RWPE2 (cell line): Measurements from ENCODE around the gene DNAH3.
A peak's percentile ranks its signal among the peaks of the same experiment; 100 is the strongest.

Source experiments
- ATAC-seq: fragments of 200-7000 bp; cut with Tn5 transposase; 3 replicates; pipeline ENCODE4 v1.9.1; 2021; ENCODE audit warnings: low read depth
- DNase-seq: peaks from one replicate; pipeline ENCODE4 v3.0.0-alpha.2; 2020; ENCODE audit warnings: low spot score
- H3K27ac ChIP-seq: fragments of 450-650 bp; 2 replicates; pipeline ENCODE4 v1.5.1; 2017; ENCODE audit warnings: mild to moderate bottlenecking; ENCODE audit not compliant: poor library complexity, severe bottlenecking
- H3K27me3 ChIP-seq: fragments of 250-450 bp; sonication (Bioruptor Pico); 2 replicates; pipeline ENCODE4 v1.5.1; 2021; ENCODE audit warnings: mild to moderate bottlenecking, moderate library complexity; ENCODE audit not compliant: insufficient read depth, poor library complexity, severe bottlenecking
- H3K36me3 ChIP-seq: fragments of 250-450 bp; sonication (Bioruptor Pico); 2 replicates; pipeline ENCODE4 v1.5.1; 2020; ENCODE audit warnings: low read depth, mild to moderate bottlenecking, moderate library complexity
- H3K4me1 ChIP-seq: fragments of 250-450 bp; sonication (Bioruptor Pico); 2 replicates; pipeline ENCODE4 v1.5.1; 2021; ENCODE audit warnings: mild to moderate bottlenecking, moderate library complexity; ENCODE audit not compliant: insufficient read depth, poor library complexity, severe bottlenecking
- H3K4me3 ChIP-seq: fragments of 250-450 bp; sonication (Bioruptor Pico); 2 replicates; pipeline ENCODE4 v1.5.1; 2021; ENCODE audit warnings: mild to moderate bottlenecking, moderate library complexity; ENCODE audit not compliant: severe bottlenecking
- H3K9me3 ChIP-seq: fragments of 250-450 bp; sonication (Bioruptor Pico); 2 replicates; pipeline ENCODE4 v1.5.1; 2021; ENCODE audit warnings: mild to moderate bottlenecking, moderate library complexity; ENCODE audit not compliant: severe bottlenecking
- CTCF ChIP-seq: fragments of 450-650 bp; IDR thresholded peaks from one replicate; pipeline ENCODE4 v1.5.1; 2017; ENCODE audit warnings: mild to moderate bottlenecking, moderate library complexity; ENCODE audit not compliant: poor library complexity, severe bottlenecking

DNAH3 gene

DNA sequence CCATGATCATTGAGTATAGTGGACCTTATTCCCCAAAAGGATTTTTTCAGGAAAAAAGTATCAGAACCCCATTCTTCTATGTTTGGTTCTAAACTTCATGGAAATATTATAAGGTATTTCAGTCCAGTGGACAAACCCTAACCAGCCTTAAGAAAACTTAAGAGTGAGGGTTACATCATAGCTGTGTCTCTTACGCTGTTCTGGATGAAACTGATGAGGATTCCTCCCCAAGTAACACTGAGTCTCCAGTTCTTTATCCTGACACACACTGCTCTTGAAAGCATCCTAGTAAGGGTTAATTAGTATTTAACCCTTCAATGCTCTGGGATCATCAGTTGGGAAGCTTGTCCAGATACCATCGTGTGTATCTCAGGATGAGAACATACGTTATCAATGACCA lies 245.1 kb downstream of the DNAH3 start:
- DNase-seq (no peak), ATAC-seq (no peak)
- H3K4me1 ChIP-seq: peaks cover 47% of the 10 kb centered on the region
- no peak overlapping the region for H3K4me3 ChIP-seq
- peak overlapping the region; percentile 94 for H3K27ac ChIP-seq
- no peaks in the 10 kb centered on the region for H3K9me3 ChIP-seq
- H3K36me3 ChIP-seq: no peaks in the 10 kb centered on the region; the same call in 1 of the 2 replicates
- H3K27me3 ChIP-seq: no peaks in the 10 kb centered on the region
- no peak for TF ChIP-seq CTCF

GRCh38 chr16:20904507-20905081 lies 246.1 kb downstream of the DNAH3 start:
- H3K4me3 ChIP-seq: no peak overlapping the region

DNA sequence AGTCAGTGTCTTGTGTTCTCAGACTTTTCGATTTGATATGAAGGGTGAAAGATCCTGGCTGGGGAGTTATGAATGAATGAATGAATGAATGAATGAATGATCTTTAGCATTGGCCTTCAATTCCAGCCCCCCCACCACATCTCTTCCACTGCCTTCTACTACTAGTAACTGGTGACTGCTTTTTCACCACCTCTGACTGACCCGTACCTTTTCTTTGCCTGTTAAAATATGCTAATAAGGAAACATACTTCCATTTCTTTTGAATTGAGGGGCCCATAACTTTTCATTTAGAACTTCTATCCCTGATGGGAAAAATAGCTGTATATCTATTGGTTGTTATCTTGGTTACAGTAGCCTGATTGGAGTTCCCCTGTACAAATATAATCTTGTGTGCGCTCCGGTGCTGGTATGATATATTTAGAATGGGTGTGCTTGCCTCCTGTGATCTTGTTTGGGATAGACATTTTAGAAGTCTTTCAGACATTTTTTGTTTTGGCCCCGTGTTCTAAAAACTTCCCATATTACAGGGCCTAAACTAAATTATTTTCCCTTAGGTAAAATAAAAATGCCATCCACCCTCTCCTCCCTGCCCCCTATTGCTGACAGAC lies 246.6 kb downstream of the DNAH3 start:
- no peak overlapping the region for H3K4me3 ChIP-seq

More at GRCh38 chr16:20904507-20905081, 246.1 kb downstream of the DNAH3 start:
- H3K4me1 ChIP-seq: peaks cover 40% of the 10 kb centered on the region
- no peaks in the 10 kb centered on the region for H3K9me3 ChIP-seq
- H3K27me3 ChIP-seq: no peaks in the 10 kb centered on the region
- ATAC-seq (peak; percentile 21), DNase-seq (no peak)
- H3K36me3 ChIP-seq: no peaks in the 10 kb centered on the region; the same call in 1 of the 2 replicates
- no peak for TF ChIP-seq CTCF
- peak overlapping the region; percentile 94 for H3K27ac ChIP-seq

GRCh38 chr16:20903116-20903898 lies 247.3 kb downstream of the DNAH3 start:
- DNase-seq: no peak
- H3K4me1 ChIP-seq: peaks cover 50% of the 10 kb centered on the region
- no peaks in the 10 kb centered on the region for H3K9me3 ChIP-seq
- H3K27ac ChIP-seq: peak overlapping the region; percentile 94
- H3K4me3 ChIP-seq: no peak overlapping the region
- no peaks in the 10 kb centered on the region; the same call in 1 of the 2 replicates for H3K36me3 ChIP-seq
- TF ChIP-seq CTCF: no peak
- no peak for ATAC-seq
- no peaks in the 10 kb centered on the region for H3K27me3 ChIP-seq

More for the DNA sequence above, 246.6 kb downstream of the DNAH3 start:
- ATAC-seq: no peak
- Histone ChIP-seq H3K27ac (peak overlapping the region; percentile 94), H3K36me3 (no peaks in the 10 kb centered on the region; the same call in 1 of the 2 replicates), H3K27me3 (no peaks in the 10 kb centered on the region), H3K9me3 (no peaks in the 10 kb centered on the region), H3K4me1 (peaks cover 43% of the 10 kb centered on the region)
- no peak for TF ChIP-seq CTCF
- no peak for DNase-seq
